Neuronal stem cell (in vitro differentiated cells): ENCODE results near the gene SERINC3.
"Not testable (repeated sequence)": the region's sequence is repeated elsewhere in the genome, so short reads cannot be mapped to it uniquely, and the experiment has no call there.

Experiments used
- DNase-seq: peaks from one replicate; pipeline ENCODE4 v3.0.0-alpha.2; 2013; ENCODE audit warnings: low spot score
- H2AFZ ChIP-seq: one replicate; pipeline ENCODE4 v1.6.1; 2013; ENCODE audit warnings: mild to moderate bottlenecking, low read length, inconsistent platforms
- H2AK5ac ChIP-seq: 2 replicates; pipeline ENCODE4 v1.6.1; 2013; ENCODE audit warnings: low read depth, mild to moderate bottlenecking, inconsistent platforms, low read length, moderate library complexity, mixed read lengths
- H2BK120ac ChIP-seq: 2 replicates; pipeline ENCODE4 v1.6.1; 2013; ENCODE audit warnings: low read depth, mild to moderate bottlenecking, inconsistent platforms, low read length, moderate library complexity, mixed read lengths
- H2BK12ac ChIP-seq: one replicate; pipeline ENCODE4 v1.6.1; 2013; ENCODE audit warnings: low read length, inconsistent platforms
- H2BK15ac ChIP-seq: 2 replicates; pipeline ENCODE4 v1.6.1; 2013; ENCODE audit warnings: mild to moderate bottlenecking, low read length, inconsistent platforms, mixed read lengths
- H2BK5ac ChIP-seq: one replicate; pipeline ENCODE4 v1.6.1; 2013; ENCODE audit warnings: inconsistent platforms, mild to moderate bottlenecking, low read length, moderate library complexity
- H3K14ac ChIP-seq: one replicate; pipeline ENCODE4 v1.6.1; 2013; ENCODE audit warnings: low read length, inconsistent platforms
- H3K18ac ChIP-seq: 2 replicates; pipeline ENCODE4 v1.6.1; 2013; ENCODE audit warnings: low read length, inconsistent platforms
- H3K23ac ChIP-seq: 2 replicates; pipeline ENCODE4 v1.6.1; 2013; ENCODE audit warnings: low read depth, mild to moderate bottlenecking, mixed read lengths, low read length, inconsistent platforms; ENCODE audit not compliant: poor library complexity
- H3K27ac ChIP-seq: replicated peaks from 3 replicates; pipeline ENCODE4 v1.5.1; 2013; ENCODE audit warnings: low read length, inconsistent platforms
- H3K27me3 ChIP-seq, 3 experiments: 2 replicates each; pipeline ENCODE4 v1.6.1; 2013; ENCODE audit warnings: low read length in 3 of 3, mild to moderate bottlenecking in 2 of 3, inconsistent platforms in 1 of 3, low read depth in 1 of 3, mixed read lengths in 1 of 3, moderate library complexity in 1 of 3; ENCODE audit not compliant: control insufficient read depth in 3 of 3, insufficient read depth in 3 of 3
- H3K36me3 ChIP-seq, 2 donors: replicated peaks in 1 of 2; 2 replicates each; pipeline ENCODE4 v1.6.1; 2013; ENCODE audit warnings: low read length in 2 of 2; ENCODE audit not compliant: control insufficient read depth in 2 of 2, insufficient read depth in 2 of 2
- H3K4ac ChIP-seq: 2 replicates; pipeline ENCODE4 v1.6.1; 2013; ENCODE audit warnings: inconsistent platforms, mild to moderate bottlenecking, low read length, moderate library complexity
- H3K4me1 ChIP-seq, 2 donors: 1 replicate in 1 of 2; 2 replicates in 1 of 2; pipeline ENCODE4 v1.6.1; 2013; ENCODE audit warnings: low read length in 2 of 2, low read depth in 1 of 2; ENCODE audit not compliant: control insufficient read depth in 2 of 2, insufficient read depth in 1 of 2
- H3K4me2 ChIP-seq: one replicate; pipeline ENCODE4 v1.6.1; 2013; ENCODE audit warnings: mild to moderate bottlenecking, low read length, inconsistent platforms; ENCODE audit not compliant: insufficient read depth, poor library complexity, severe bottlenecking
- H3K4me3 ChIP-seq, 2 donors: 2 replicates each; pipeline ENCODE4 v1.5.1; 2013; ENCODE audit warnings: low read length in 2 of 2, mild to moderate bottlenecking in 2 of 2, inconsistent platforms in 1 of 2, moderate library complexity in 1 of 2
- H3K79me1 ChIP-seq: one replicate; pipeline ENCODE4 v1.6.1; 2013; ENCODE audit warnings: low read depth, mild to moderate bottlenecking, inconsistent platforms, low read length, moderate library complexity
- H3K9ac ChIP-seq: one replicate; pipeline ENCODE4 v1.6.1; 2013; ENCODE audit warnings: mild to moderate bottlenecking, low read depth, low read length, inconsistent platforms; ENCODE audit not compliant: poor library complexity
- H3K9me3 ChIP-seq, 2 donors: replicated peaks in 1 of 2; 2 replicates each; pipeline versions ENCODE3 to v1.6.1; 2013; ENCODE audit warnings: low read length in 2 of 2, mild to moderate bottlenecking in 2 of 2, inconsistent platforms in 1 of 2, low read depth in 1 of 2, mixed read lengths in 1 of 2, moderate library complexity in 1 of 2; ENCODE audit not compliant: control insufficient read depth in 2 of 2, insufficient read depth in 1 of 2
- H4K8ac ChIP-seq: one replicate; pipeline ENCODE4 v1.6.1; 2013; ENCODE audit warnings: low read depth, mild to moderate bottlenecking, inconsistent platforms, low read length, moderate library complexity
- H4K91ac ChIP-seq: one replicate; pipeline ENCODE4 v1.6.1; 2013; ENCODE audit warnings: low read length, low read depth, mild to moderate bottlenecking, inconsistent platforms; ENCODE audit not compliant: poor library complexity
- WGBS, 2 donors: extraction: QIAGEN DNeasy Blood & Tissue Kit; methylation state at CpG; one replicate each; pipeline ENCODE4 v1.1.7; 2013; ENCODE audit warnings: missing lambda C conversion rate in 2 of 2, mixed read lengths in 1 of 2; ENCODE audit not compliant: insufficient read length in 2 of 2, insufficient replicate concordance in 1 of 2; ENCODE audit errors: extremely low coverage in 2 of 2; 5-methylcytosine and 5-hydroxymethylcytosine counted together

The SERINC3 gene

GRCh38 chr20:44566018-44566417 lies 44.1 kb upstream of the SERINC3 start:
- no CpG with 5 or more reads among the region's 3 CpGs for WGBS, 2 donors
- Histone ChIP-seq H2BK12ac (no peak overlapping the region), H3K27me3 (no peaks in the 10 kb centered on the region), H4K91ac (no peak overlapping the region), H2AK5ac (no peak overlapping the region), H3K23ac (no peak overlapping the region), H2AFZ (no peak overlapping the region), H3K4me3 (no peak overlapping the region), H3K4me1 (no peaks in the 10 kb centered on the region), H3K27ac (no peak overlapping the region), H3K79me1 (no peaks in the 10 kb centered on the region), H3K36me3 (no peaks in the 10 kb centered on the region), H3K4me2 (no peak overlapping the region), H3K9me3 (no peaks in the 10 kb centered on the region), H3K14ac (no peak overlapping the region), H3K9ac (no peak overlapping the region), H2BK5ac (no peak overlapping the region), H3K18ac (no peak overlapping the region), H2BK120ac (no peak overlapping the region), H4K8ac (no peak overlapping the region), H2BK15ac (no peak overlapping the region), H3K4ac (no peak overlapping the region)
- DNase-seq = no peak

- Histone ChIP-seq H3K36me3 (no peaks in the 10 kb centered on the region), H2BK15ac (no peak overlapping the region), H3K18ac (no peak overlapping the region), H2BK120ac (no peak overlapping the region), H3K23ac (no peak overlapping the region), H3K4ac (no peak overlapping the region), H2AFZ (no peak overlapping the region), H2BK5ac (no peak overlapping the region), H3K27ac (no peak overlapping the region), H3K9ac (no peak overlapping the region), H4K8ac (no peak overlapping the region), H4K91ac (no peak overlapping the region), H3K4me1 (no peaks in the 10 kb centered on the region), H2BK12ac (no peak overlapping the region), H3K9me3 (no peaks in the 10 kb centered on the region), H3K27me3 (no peaks in the 10 kb centered on the region), H3K4me3 (no peak overlapping the region), H2AK5ac (no peak overlapping the region), H3K79me1 (no peaks in the 10 kb centered on the region), H3K14ac (no peak overlapping the region), H3K4me2 (no peak overlapping the region)
- DNase-seq = no peak
These were observed 40.0 kb upstream of the SERINC3 start for GRCh38 chr20:44561876-44562275.

- DNase-seq, H2AK5ac ChIP-seq, H3K14ac ChIP-seq, H4K91ac ChIP-seq, H3K4me2 ChIP-seq, H3K4ac ChIP-seq, H3K27ac ChIP-seq, H3K36me3 ChIP-seq, H4K8ac ChIP-seq, H3K4me1 ChIP-seq, H3K9ac ChIP-seq, H2AFZ ChIP-seq, H2BK15ac ChIP-seq, H3K27me3 ChIP-seq, H3K18ac ChIP-seq, H2BK12ac ChIP-seq, H2BK120ac ChIP-seq, H3K9me3 ChIP-seq, H3K4me3 ChIP-seq, H2BK5ac ChIP-seq, H3K79me1 ChIP-seq, H3K23ac ChIP-seq: not testable (repeated sequence)
- no CpG with 5 or more reads among the region's 6 CpGs for WGBS, 2 donors
These were observed 38.9 kb upstream of the SERINC3 start for GRCh38 chr20:44560818-44561217.

GRCh38 chr20:44560229-44560628 lies 38.4 kb upstream of the SERINC3 start:
- Histone ChIP-seq H3K79me1 (no peaks in the 10 kb centered on the region), H3K9ac (no peak overlapping the region), H3K27me3 (no peaks in the 10 kb centered on the region), H3K9me3 (no peaks in the 10 kb centered on the region), H2BK5ac (no peak overlapping the region), H3K23ac (no peak overlapping the region), H2BK15ac (no peak overlapping the region), H2AK5ac (no peak overlapping the region), H3K27ac (no peak overlapping the region), H3K4me2 (no peak overlapping the region), H3K36me3 (no peaks in the 10 kb centered on the region), H3K4ac (no peak overlapping the region), H4K8ac (no peak overlapping the region), H2AFZ (no peak overlapping the region), H3K14ac (no peak overlapping the region), H2BK12ac (no peak overlapping the region), H3K18ac (no peak overlapping the region), H3K4me1 (no peaks in the 10 kb centered on the region), H2BK120ac (no peak overlapping the region), H4K91ac (no peak overlapping the region), H3K4me3 (no peak overlapping the region)
- DNase-seq = no peak
- no CpG with 5 or more reads among the region's 2 CpGs for WGBS, 2 donors
